Posterior cingulate gyrus (tissue), 11 donors: ENCODE data around the gene TUBA3D.
A peak's percentile ranks its signal among the peaks of the same experiment; 100 is the strongest.
"Not testable (repeated sequence)": the region's sequence is repeated elsewhere in the genome, so short reads cannot be mapped to it uniquely, and the experiment has no call there.

Experiments
- DNase-seq, 10 donors: peaks; one replicate each; pipeline versions ENCODE4 v3.0.0 to v3.0.0-alpha.2; 2020 to 2021; ENCODE audit warnings: mixed read lengths in 3 of 10
- intact Hi-C: fragments of 100-400 bp; cut with DNase I; formaldehyde crosslinking; loops from one replicate; pipeline ENCODE4 v1.15.1; 2023

TUBA3D gene

GRCh38 chr2:131511291-131511968 lies 35.5 kb downstream of the TUBA3D start:
- intact Hi-C loops, DNase-seq: not testable (repeated sequence)

DNA sequence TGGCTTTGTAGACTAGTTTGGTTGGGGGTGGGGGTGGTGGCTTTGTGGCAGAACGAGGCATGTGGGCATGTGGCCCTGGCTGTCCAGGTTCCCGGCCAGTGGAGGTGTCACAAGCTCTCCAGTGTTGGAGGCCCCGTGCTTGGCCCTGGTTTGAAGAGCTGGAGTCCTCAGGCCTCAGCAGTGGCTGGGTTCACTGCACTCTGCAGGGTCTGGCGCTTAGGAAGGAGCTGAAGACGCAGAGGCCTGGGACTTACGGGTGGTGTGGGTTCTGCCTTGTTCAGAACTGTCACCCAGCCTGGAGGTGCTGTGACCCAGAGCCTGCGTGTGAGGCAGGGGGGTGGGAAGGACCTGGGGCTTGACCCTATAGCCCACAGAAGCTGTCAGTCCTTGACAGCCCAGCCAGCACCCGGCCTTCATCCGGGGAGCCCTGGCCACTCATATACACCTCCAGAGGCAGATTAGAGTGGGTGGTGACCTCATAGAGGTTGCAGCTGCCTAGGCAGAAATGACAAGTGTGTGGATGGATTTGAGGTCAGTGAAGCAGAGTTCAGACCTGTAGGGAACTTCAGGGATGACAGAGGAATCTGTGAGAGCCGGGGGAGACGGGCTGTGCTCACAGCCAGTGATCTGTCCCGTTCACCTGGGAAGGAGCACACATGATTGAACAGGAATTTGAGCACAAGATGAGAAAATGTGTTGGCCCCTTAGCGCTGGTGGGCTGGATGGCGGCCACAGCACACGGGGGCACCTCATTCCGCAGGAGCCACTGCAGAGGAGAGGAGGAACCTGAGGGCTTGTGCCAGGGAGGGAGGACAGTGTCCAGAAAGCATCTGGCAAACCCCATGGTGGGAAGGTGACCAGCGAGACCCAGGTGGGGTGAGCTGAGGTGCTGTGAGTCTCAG lies 36.3 kb downstream of the TUBA3D start:
- intact Hi-C loops: not testable (repeated sequence)
- DNase-seq: peak in 1 of 10 donors; percentile 15

- intact Hi-C loops: not testable (repeated sequence)
- peak in 3 of 10 donors; percentile 7 to 51 (median 41) for DNase-seq
Measured at GRCh38 chr2:131514408-131515166, 38.7 kb downstream of the TUBA3D start.

DNA sequence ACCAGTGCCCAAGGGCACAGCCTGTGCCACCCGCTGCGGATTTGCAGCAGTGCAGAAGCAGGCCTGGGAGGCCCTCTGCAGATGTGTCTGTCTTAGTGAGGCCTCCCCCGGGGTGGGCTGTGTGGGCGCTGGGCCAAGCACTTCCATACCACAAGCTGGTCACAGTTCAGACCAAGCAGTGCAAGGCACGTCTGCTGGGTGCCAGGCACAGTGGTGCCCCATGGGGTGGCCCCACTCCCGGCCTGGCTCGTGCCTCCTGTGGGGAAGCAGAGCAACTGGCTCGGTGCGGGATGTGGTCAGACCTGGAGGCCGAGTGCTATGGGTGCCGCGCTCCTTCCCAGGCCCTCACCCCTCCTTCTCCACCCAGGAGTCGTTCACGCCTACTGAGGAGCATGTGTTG lies 39.3 kb downstream of the TUBA3D start:
- intact Hi-C loops: not testable (repeated sequence)
- peak in 2 of 10 donors; percentile 72 to 75 for DNase-seq

DNA sequence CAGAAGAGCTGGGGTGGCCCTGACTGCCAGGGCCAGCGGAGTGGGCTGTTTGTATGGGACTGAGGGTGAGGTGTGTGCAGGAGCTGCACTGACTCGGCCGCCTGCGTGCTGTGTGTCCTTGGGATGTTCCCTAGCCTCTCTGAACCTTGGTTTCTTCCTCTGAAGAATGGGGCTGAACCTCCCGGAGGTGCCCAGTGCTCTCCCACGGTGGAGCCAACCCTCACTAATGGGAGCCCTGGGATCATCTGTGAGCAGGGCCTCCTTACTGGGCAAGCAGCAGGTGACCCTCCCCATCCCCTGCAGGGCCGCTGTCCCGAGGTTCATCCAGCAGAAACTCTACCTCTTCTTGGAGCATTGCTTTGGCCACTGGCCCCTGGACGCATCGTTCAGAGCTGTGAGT lies 40.1 kb downstream of the TUBA3D start:
- intact Hi-C loops: no loop called here
- DNase-seq: peak in 2 of 10 donors; percentile 31 to 43

DNA sequence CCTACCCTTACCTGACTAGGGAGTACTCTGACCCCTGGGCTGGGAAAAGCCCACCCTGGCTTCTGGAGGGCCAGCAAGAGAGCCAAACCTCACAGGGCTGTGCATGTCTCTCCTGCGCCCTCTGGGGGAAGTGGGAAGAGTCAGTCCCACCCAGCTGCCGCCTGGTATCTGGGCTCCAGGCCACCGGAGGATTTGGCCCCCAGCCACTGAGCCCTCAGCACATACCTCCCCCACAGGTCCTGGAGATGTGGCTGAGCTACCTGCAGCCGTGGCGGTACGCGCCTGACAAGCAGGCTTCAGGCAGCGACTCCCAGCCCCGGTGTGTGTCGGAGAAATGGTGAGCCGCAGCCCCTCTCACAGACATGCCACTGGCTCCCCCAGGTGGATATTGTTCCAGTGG lies 40.7 kb downstream of the TUBA3D start:
- peak in 1 of 10 donors; percentile 81 for DNase-seq
- intact Hi-C loops: not testable (repeated sequence)

GRCh38 chr2:131517106-131517831 lies 41.4 kb downstream of the TUBA3D start:
- intact Hi-C loops: no loop called here
- DNase-seq: peak in 1 of 10 donors; percentile 71

DNA sequence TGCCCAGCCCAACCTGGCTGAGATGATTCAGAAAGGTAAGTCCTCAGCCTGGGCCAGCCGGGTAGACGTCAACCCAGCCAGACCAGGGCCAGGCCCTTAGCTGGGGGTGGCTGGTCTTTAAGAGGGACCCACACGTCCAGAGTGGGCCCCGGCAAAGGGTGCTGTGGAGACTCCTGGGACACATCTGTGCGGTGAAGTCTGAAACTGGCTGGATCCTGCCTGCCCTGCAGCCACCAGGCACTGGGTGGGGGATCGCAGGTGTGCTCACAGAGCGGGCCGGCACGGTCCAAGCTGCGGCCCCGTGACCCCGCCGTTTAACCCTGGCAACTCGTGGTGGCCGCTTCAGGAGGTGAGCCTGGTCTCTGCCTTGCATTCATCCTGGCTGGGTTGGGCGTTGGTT lies 41.9 kb downstream of the TUBA3D start:
- DNase-seq: peak in 1 of 10 donors; percentile 75
- intact Hi-C loops: not testable (repeated sequence)

- DNase-seq: peak in 1 of 10 donors; percentile 31
- intact Hi-C loops: not testable (repeated sequence)
Measured at GRCh38 chr2:131518531-131518930, 42.6 kb downstream of the TUBA3D start.

GRCh38 chr2:131519466-131519865 lies 43.5 kb downstream of the TUBA3D start:
- intact Hi-C loops: no loop called here
- peak in 1 of 10 donors; percentile 81 for DNase-seq

DNA sequence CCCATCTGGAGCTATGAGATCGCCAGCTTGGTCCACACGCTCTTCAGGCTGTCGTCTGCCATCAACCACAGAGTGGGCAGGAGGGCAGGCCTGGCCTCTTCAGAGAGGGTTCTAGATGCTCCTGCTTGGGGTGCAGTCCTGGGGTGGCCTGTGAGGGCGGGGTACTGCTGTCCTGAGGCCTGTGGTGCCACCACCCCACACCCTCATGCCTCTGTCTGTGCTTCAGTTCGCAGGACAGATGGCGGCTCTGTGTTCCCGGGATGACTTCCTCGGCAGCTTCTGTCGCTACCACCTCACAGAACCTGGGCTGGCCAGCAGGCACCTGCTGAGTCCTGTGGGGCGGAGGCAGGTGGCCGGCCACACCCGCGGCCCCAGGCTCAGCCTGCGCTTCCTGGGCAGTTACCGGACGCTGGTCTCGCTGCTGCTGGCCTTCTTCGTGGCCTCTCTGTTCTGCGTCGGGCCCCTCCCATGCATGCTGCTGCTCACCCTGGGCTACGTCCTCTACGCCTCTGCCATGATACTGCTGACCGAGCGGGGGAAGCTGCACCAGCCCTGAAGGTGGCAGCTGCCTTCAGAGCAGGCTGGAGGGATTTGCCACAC lies 44.1 kb downstream of the TUBA3D start:
- peak in 1 of 10 donors; percentile 70 for DNase-seq
- intact Hi-C loops: not testable (repeated sequence)

DNA sequence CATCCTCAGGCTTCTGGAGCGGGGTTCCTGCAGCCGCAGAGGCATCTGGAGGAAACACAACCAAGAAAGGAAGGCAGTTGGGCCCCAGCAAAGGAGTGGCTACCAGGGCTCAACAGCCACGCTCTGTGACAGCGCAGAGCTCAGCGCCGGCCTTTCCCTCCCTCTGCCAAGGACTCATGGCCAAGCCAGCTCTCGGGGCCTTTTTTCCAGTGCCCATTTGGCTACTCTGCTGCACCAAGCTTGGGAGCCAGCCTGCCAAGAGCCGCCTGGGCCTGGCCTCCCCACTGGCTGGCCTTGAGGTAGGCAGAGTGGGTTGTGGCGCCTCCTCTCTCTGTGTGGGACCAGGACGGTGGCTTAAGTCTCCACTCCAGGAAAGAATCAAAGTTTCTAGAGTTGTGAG lies 44.6 kb downstream of the TUBA3D start:
- peak in 2 of 10 donors; percentile 38 to 73 for DNase-seq
- intact Hi-C loops: no loop called here

DNA sequence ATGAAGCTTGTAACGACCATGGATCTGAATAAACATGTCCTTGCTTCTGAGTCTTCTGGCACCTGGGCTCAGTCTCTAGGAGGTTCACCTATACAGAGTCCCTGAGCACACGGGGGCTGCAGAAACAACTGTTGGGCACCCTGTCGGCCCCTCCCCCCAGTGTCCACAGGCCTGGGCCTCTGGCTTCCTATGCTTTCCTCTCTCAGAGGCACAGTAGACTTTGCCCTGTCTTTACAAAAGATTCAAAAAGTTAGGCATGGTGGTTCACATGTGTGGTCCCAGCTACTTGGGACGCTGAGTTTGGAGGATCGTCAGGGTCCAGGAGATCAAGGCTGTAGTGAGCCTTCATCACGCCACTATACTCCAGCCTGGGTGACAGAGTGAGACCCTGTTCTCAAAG lies 45.6 kb downstream of the TUBA3D start:
- DNase-seq: peak in 1 of 10 donors; percentile 1
- intact Hi-C loops: not testable (repeated sequence)

GRCh38 chr2:131521961-131522781 lies 46.3 kb downstream of the TUBA3D start:
- intact Hi-C loops: no loop called here
- DNase-seq: peak in 1 of 10 donors; percentile 70

- intact Hi-C loops: not testable (repeated sequence)
- peak in 2 of 10 donors; percentile 11 to 12 for DNase-seq
Measured at GRCh38 chr2:131525256-131525655, 49.3 kb downstream of the TUBA3D start.

DNA sequence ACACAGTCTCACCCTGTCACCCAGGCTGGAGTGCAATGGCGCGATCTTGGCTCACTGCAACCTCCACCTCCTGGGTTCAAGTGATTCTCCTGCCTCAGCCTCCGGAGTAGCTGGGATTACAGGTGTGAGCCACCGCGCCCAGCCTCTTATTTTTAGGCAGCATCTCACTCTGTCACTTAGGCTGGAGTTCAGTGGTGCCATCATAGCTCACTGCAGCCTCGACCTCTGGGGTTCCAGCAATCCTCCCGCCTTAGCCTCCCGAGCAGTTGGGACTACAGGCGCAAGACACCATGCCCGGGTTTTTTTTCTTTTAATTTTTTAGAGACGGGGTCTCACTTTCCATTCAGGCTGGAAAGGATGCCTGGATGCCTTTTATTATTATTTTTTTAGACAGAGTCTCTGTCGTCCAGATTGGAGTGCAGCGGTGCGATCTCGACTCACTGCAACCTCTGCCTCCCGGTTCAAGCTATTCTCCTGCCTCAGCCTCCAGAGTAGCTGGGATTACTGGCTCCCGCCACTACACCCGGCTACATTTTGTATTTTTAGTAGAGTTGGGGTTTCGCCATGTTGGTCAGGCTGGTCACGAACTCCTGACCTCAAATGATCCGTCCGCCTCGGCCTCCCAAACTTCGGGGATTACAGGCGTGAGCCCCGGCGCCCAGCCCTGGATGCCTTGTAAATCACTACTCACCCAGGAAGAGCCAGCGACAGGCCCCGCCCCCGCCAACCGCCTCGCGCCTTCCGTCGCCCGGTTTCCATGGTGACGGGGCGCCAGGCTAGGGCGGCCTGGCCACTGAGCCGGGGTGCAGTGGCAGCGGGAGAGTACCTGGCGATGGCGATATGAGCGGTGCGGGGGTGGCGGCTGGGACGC lies 51.4 kb downstream of the TUBA3D start, which contains the start of gene CCDC74A:
TSS of gene CCDC74A (plus strand) at position 758 of the 871 bp plus-strand sequence. CDS start at position 841, 83 bp downstream.
- peak; percentile 47 to 96 (median 69) for DNase-seq
- intact Hi-C loops: not testable (repeated sequence)
